ENCODE results near the gene PLEKHB1.

DNA sequence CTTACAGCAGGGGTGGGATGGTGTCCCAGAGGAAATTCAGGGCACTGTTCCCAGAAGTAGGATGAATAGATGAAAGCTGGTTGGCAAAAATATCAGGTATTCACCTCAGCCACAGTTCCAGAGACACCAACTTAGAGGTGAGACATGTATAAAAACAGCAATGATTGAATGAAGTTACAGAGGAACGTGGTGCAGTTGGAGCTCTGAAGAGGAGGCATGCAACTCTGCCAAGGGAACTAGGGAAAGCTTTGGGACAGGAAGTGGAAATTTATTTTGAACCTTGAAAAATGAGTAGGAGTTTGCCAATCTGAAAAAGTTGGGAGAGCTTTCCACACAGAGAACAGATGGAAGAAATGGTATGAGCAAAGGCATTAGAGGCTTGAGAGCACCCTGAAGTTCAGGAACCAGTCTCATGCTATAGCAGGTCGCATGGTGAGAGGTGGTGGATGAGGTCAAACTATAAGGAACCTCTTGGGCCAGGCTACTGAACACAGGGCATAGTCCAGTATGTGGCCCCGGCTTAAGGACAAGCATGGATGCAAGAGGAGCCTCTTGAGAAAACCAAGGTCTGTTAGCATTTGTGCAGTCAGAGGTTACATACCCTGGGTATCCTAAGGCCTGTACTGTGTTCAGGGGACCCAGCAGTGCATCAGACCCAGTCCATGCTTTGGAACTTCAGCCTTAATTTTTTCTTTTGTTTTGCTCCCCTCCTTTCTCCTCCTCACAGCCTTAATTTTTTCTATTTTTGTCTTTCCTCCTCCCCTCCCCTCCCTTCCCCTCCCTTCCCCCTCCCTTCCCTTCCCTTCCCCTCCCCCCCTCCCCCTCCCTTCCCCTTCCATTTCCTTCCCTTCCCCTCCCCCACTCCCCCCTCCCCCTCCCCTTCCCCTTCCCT is 17.5 kb downstream of the PLEKHB1 start:
- TF ChIP-seq, protein P1, sequence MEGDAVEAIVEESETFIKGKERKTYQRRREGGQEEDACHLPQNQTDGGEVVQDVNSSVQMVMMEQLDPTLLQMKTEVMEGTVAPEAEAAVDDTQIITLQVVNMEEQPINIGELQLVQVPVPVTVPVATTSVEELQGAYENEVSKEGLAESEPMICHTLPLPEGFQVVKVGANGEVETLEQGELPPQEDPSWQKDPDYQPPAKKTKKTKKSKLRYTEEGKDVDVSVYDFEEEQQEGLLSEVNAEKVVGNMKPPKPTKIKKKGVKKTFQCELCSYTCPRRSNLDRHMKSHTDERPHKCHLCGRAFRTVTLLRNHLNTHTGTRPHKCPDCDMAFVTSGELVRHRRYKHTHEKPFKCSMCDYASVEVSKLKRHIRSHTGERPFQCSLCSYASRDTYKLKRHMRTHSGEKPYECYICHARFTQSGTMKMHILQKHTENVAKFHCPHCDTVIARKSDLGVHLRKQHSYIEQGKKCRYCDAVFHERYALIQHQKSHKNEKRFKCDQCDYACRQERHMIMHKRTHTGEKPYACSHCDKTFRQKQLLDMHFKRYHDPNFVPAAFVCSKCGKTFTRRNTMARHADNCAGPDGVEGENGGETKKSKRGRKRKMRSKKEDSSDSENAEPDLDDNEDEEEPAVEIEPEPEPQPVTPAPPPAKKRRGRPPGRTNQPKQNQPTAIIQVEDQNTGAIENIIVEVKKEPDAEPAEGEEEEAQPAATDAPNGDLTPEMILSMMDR (IDR thresholded peaks at IDR 0.05), result no peak
- TF ChIP-seq, protein P2, sequence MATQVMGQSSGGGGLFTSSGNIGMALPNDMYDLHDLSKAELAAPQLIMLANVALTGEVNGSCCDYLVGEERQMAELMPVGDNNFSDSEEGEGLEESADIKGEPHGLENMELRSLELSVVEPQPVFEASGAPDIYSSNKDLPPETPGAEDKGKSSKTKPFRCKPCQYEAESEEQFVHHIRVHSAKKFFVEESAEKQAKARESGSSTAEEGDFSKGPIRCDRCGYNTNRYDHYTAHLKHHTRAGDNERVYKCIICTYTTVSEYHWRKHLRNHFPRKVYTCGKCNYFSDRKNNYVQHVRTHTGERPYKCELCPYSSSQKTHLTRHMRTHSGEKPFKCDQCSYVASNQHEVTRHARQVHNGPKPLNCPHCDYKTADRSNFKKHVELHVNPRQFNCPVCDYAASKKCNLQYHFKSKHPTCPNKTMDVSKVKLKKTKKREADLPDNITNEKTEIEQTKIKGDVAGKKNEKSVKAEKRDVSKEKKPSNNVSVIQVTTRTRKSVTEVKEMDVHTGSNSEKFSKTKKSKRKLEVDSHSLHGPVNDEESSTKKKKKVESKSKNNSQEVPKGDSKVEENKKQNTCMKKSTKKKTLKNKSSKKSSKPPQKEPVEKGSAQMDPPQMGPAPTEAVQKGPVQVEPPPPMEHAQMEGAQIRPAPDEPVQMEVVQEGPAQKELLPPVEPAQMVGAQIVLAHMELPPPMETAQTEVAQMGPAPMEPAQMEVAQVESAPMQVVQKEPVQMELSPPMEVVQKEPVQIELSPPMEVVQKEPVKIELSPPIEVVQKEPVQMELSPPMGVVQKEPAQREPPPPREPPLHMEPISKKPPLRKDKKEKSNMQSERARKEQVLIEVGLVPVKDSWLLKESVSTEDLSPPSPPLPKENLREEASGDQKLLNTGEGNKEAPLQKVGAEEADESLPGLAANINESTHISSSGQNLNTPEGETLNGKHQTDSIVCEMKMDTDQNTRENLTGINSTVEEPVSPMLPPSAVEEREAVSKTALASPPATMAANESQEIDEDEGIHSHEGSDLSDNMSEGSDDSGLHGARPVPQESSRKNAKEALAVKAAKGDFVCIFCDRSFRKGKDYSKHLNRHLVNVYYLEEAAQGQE (IDR thresholded peaks at IDR 0.05; ENCODE audit: insufficient read depth in 1 of 2, low read depth in 2 of 2, low read length in 1 of 2), result no peak
- no peak for TF ChIP-seq POLR2AphosphoS5 (IDR thresholded peaks at IDR 0.05; ENCODE audit: low read depth, low read length)
